Bronchial epithelial cell (primary cell): ENCODE results near the gene ZNF442. TPM values are rescaled to one million over a fixed set of nuclear protein-coding genes. Genes with fewer than 3 reads are reported as not detected.

Experiments
- DNase-seq: peaks from one replicate; pipeline ENCODE4 v3.0.0-alpha.2; 2010; ENCODE audit warnings: low read depth
- FAIRE-seq: peaks from 2 replicates; lab custom pipeline; 2011; peaks lifted over from hg19 to GRCh38; lab: Jason Lieb, UNC
- H3K27me3 ChIP-seq: 2 replicates; pipeline ENCODE4 v1.5.1; 2011; ENCODE audit warnings: low read length; ENCODE audit not compliant: control insufficient read depth, insufficient read depth
- H3K36me3 ChIP-seq: 2 replicates; pipeline ENCODE4 v1.5.1; 2011; ENCODE audit warnings: low read length; ENCODE audit not compliant: control insufficient read depth, insufficient read depth
- H3K4me3 ChIP-seq: 2 replicates; pipeline ENCODE4 v1.5.1; 2011; ENCODE audit warnings: mild to moderate bottlenecking, low read depth, low read length, control low read depth
- total RNA-seq: library from RNA; depleted of rRNA; stranded (reverse); fragments of >200 nt; gene quantifications from 2 replicates; pipeline ENCODE4 v1.2.1, GENCODE V29; 2014
- TF ChIP-seq, protein P1 (sequence below): IDR thresholded peaks from 2 replicates; pipeline ENCODE4 v1.5.1; 2011; ENCODE audit warnings: mild to moderate bottlenecking, moderate library complexity, low read length, control low read depth, inconsistent platforms; ENCODE audit not compliant: insufficient read depth, severe bottlenecking

ZNF442 gene
- total RNA-seq, 1 donor from 2014 or later = 3.9 TPM

DNA sequence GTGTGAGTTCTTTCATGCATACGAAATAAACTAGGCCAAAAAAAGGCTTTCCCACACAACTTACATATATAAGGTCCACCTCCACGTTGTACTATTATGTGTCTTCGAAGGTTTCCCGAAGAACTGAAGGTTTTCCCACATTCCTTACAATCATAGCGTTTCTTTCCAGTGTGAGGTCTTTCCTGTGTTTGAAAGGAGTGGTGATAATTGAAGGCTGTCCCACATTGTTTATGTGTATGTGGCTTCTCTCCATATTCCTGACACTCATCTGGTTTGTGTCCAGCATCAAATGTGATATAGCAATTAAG is 14.6 kb downstream of the ZNF442 start:
- H3K36me3 ChIP-seq = peaks cover 1% of the 10 kb centered on the region
- H3K27me3 ChIP-seq = no peaks in the 10 kb centered on the region
- FAIRE-seq (peak; percentile 7), DNase-seq (no peak)
- no peak overlapping the region for H3K4me3 ChIP-seq
- TF ChIP-seq, protein P1, sequence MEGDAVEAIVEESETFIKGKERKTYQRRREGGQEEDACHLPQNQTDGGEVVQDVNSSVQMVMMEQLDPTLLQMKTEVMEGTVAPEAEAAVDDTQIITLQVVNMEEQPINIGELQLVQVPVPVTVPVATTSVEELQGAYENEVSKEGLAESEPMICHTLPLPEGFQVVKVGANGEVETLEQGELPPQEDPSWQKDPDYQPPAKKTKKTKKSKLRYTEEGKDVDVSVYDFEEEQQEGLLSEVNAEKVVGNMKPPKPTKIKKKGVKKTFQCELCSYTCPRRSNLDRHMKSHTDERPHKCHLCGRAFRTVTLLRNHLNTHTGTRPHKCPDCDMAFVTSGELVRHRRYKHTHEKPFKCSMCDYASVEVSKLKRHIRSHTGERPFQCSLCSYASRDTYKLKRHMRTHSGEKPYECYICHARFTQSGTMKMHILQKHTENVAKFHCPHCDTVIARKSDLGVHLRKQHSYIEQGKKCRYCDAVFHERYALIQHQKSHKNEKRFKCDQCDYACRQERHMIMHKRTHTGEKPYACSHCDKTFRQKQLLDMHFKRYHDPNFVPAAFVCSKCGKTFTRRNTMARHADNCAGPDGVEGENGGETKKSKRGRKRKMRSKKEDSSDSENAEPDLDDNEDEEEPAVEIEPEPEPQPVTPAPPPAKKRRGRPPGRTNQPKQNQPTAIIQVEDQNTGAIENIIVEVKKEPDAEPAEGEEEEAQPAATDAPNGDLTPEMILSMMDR = no peak

- Histone ChIP-seq H3K27me3 (no peaks in the 10 kb centered on the region), H3K36me3 (peaks cover 1% of the 10 kb centered on the region), H3K4me3 (no peak overlapping the region)
- FAIRE-seq (peak; percentile 97), DNase-seq (no peak)
- TF ChIP-seq, protein P1 = no peak
These were observed 15.1 kb downstream of the ZNF442 start for GRCh38 chr19:12350185-12350889.

- no peaks in the 10 kb centered on the region for H3K27me3 ChIP-seq
- no peak overlapping the region for H3K4me3 ChIP-seq
- TF ChIP-seq, protein P1 = no peak
- peaks cover 1% of the 10 kb centered on the region for H3K36me3 ChIP-seq
- FAIRE-seq (no peak), DNase-seq (no peak)
These were observed 18.6 kb downstream of the ZNF442 start for GRCh38 chr19:12346896-12347295.

DNA sequence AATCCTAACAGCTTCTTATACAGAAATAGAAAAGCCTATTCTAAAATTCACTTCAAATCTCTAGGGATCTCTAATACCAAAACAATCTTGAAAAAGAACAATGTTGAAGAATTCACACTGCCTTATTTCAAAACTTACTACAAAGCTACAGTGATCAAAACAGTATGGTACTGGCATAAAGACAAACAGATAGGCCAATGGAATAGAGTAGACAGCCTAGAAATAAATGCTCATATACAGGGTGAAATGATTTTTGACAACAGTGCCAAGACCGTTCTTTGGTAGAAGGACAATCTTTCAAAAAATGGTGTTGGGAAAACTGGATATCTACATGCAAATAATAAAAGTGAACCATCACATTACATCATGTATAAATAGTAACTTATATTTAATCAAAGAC is 20.3 kb downstream of the ZNF442 start:
- FAIRE-seq (no peak), DNase-seq (no peak)
- Histone ChIP-seq H3K36me3 (no peaks in the 10 kb centered on the region), H3K4me3 (no peak overlapping the region), H3K27me3 (no peaks in the 10 kb centered on the region)
- TF ChIP-seq, protein P1 = no peak

- TF ChIP-seq, protein P1 = no peak
- Histone ChIP-seq H3K4me3 (peak within 1 kb of the TSS; percentile 57), H3K36me3 (no peaks in the 10 kb centered on the region), H3K27me3 (no peaks in the 10 kb centered on the region)
- FAIRE-seq = no peak
- peak; percentile 90 for DNase-seq
These were observed 32.0 kb downstream of the ZNF442 start, which contains the start of gene ZNF563 for GRCh38 chr19:12333162-12334159. ZNF563 (minus strand) TSS chr19:12333633; CDS start chr19:12333482, 151 bp downstream.
